Activated CD8-positive, alpha-beta memory T cell treated with anti-CD3 and anti-CD28 coated beads for 36 hours (primary cell): ENCODE measurements around the gene SMAD7. TPM values are rescaled to one million over a fixed set of nuclear protein-coding genes. Genes with fewer than 3 reads are reported as not detected.

Experiments
- CTCF ChIA-PET: fragments of 350-600 bp; sonication (Branson Sonifier 250); formaldehyde crosslinking; loops from one replicate; lab custom pipeline; 2021; ENCODE audit warnings: antibody characterized with exemption; lab: Charles Lee
- POLR2A ChIA-PET: fragments of 350-600 bp; sonication (Branson Sonifier 250); formaldehyde crosslinking; loops from one replicate; lab custom pipeline; 2021; ENCODE audit warnings: antibody characterized with exemption; lab: Charles Lee
- total RNA-seq, 2 experiments: library from RNA; stranded (reverse); gene quantifications; one replicate each; pipeline ENCODE4 v1.2.3, GENCODE V29; 2021

SMAD7 gene
- total RNA-seq, 2 experiments from 2014 or later = 17.6 to 17.9 TPM

GRCh38 chr18:48939205-48940097 is 11.3 kb downstream of the SMAD7 start:
- ChIA-PET POLR2A (interaction anchor here (0.6 to 0.9 kb wide), 2 partner anchors 14 to 128 kb away, joined by 3 read pairs; no protein-coding TSS in a partner anchor), CTCF (interaction anchor here (0.8 to 1.1 kb wide), 2 partner anchors 12 to 25 kb away, joined by 3 to 4 read pairs; no protein-coding TSS in a partner anchor)

- ChIA-PET POLR2A (no interaction called here), CTCF (no interaction called here)
Measured at GRCh38 chr18:48938827-48939204, 11.9 kb downstream of the SMAD7 start.

GRCh38 chr18:48937869-48938750 is 12.7 kb downstream of the SMAD7 start:
- CTCF ChIA-PET = no interaction called here
- POLR2A ChIA-PET = no interaction called here

- POLR2A ChIA-PET = interaction anchor here (1.5 kb wide), 1 partner anchor 17 kb away, joined by 4 read pairs; no protein-coding TSS in a partner anchor
- CTCF ChIA-PET = no interaction called here
Measured at GRCh38 chr18:48935433-48935774, 15.4 kb downstream of the SMAD7 start.

GRCh38 chr18:48934723-48935432 is 15.9 kb downstream of the SMAD7 start:
- ChIA-PET CTCF (no interaction called here), POLR2A (interaction anchor here (0.8 to 1.5 kb wide), 2 partner anchors 15 to 18 kb away, joined by 4 to 6 read pairs; no protein-coding TSS in a partner anchor)

- CTCF ChIA-PET = interaction anchor here (0.9 to 2.4 kb wide), 2 partner anchors 12 to 18 kb away, joined by 3 to 8 read pairs; no protein-coding TSS in a partner anchor
- POLR2A ChIA-PET = interaction anchor here (0.8 to 1.5 kb wide), 2 partner anchors 15 to 18 kb away, joined by 4 to 6 read pairs; no protein-coding TSS in a partner anchor
Measured at GRCh38 chr18:48934415-48934722, 16.4 kb downstream of the SMAD7 start.

GRCh38 chr18:48933578-48934414 is 17.0 kb downstream of the SMAD7 start:
- CTCF ChIA-PET = interaction anchor here (0.9 to 2.4 kb wide), 3 partner anchors 10 to 18 kb away, joined by 3 to 8 read pairs (median 5); no protein-coding TSS in a partner anchor
- POLR2A ChIA-PET = interaction anchor here (0.8 to 2.0 kb wide), 3 partner anchors 16 to 19 kb away, joined by 4 to 19 read pairs (median 6); no protein-coding TSS in a partner anchor

GRCh38 chr18:48932822-48933510 is 17.8 kb downstream of the SMAD7 start:
- ChIA-PET POLR2A (interaction anchor here (1.4 to 2.0 kb wide), 2 partner anchors 19 to 98 kb away, joined by 3 to 19 read pairs; no protein-coding TSS in a partner anchor), CTCF (interaction anchor here (0.9 to 2.4 kb wide), 5 partner anchors 9 to 64 kb away, joined by 3 to 8 read pairs (median 4); no protein-coding TSS in a partner anchor)

- ChIA-PET CTCF (interaction anchor here (0.9 to 2.4 kb wide), 7 partner anchors 8 to 63 kb away, joined by 3 to 8 read pairs (median 4); no protein-coding TSS in a partner anchor), POLR2A (interaction anchor here (1.4 to 2.0 kb wide), 2 partner anchors 20 to 98 kb away, joined by 3 to 19 read pairs; no protein-coding TSS in a partner anchor)
Measured at GRCh38 chr18:48932462-48932818, 18.3 kb downstream of the SMAD7 start.

- POLR2A ChIA-PET = interaction anchor here (1.4 to 2.0 kb wide), 2 partner anchors 20 to 97 kb away, joined by 3 to 19 read pairs; no protein-coding TSS in a partner anchor
- CTCF ChIA-PET = interaction anchor here (0.9 to 2.4 kb wide), 7 partner anchors 8 to 63 kb away, joined by 3 to 8 read pairs (median 4); no protein-coding TSS in a partner anchor
Measured at GRCh38 chr18:48931680-48932461, 18.9 kb downstream of the SMAD7 start.

- POLR2A ChIA-PET = no interaction called here
- CTCF ChIA-PET = interaction anchor here (1.8 kb wide), 1 partner anchor 17 kb away, joined by 5 read pairs; no protein-coding TSS in a partner anchor
Measured at GRCh38 chr18:48930926-48931325, 19.8 kb downstream of the SMAD7 start.

- ChIA-PET POLR2A (interaction anchor here (0.7 kb wide), 1 partner anchor 24 kb away, joined by 3 read pairs; no protein-coding TSS in a partner anchor), CTCF (no interaction called here)
Measured at GRCh38 chr18:48929941-48930713, 20.6 kb downstream of the SMAD7 start.

GRCh38 chr18:48929212-48929612 is 21.6 kb downstream of the SMAD7 start:
- CTCF ChIA-PET = interaction anchor here (0.6 to 0.9 kb wide), 2 partner anchors 16 to 18 kb away, joined by 3 to 4 read pairs; no protein-coding TSS in a partner anchor

GRCh38 chr18:48928787-48929186 is 22.0 kb downstream of the SMAD7 start:
- POLR2A ChIA-PET = interaction anchor here (0.6 to 1.3 kb wide), 2 partner anchors 60 to 173 kb away, joined by 3 to 4 read pairs; no protein-coding TSS in a partner anchor
- CTCF ChIA-PET = interaction anchor here (0.6 to 0.9 kb wide), 2 partner anchors 16 to 18 kb away, joined by 3 to 4 read pairs; no protein-coding TSS in a partner anchor

More at GRCh38 chr18:48929212-48929612, 21.6 kb downstream of the SMAD7 start:
- POLR2A ChIA-PET = interaction anchor here (0.6 to 1.3 kb wide), 3 partner anchors 24 to 174 kb away, joined by 3 to 4 read pairs (median 3); no protein-coding TSS in a partner anchor
